ENCODE measurements around the gene AMPD3. TPM values are rescaled to one million over a fixed set of nuclear protein-coding genes. Genes with fewer than 3 reads are reported as not detected.

The AMPD3 gene
- total RNA-seq, 2 donors from 2014 or later: 41.9 to 50.5 TPM

GRCh38 chr11:10476927-10477689, 22.0 kb downstream of the AMPD3 start:
- Mint-ChIP-seq H3K36me3 (peaks cover 4 to 22% of the 10 kb centered on the region in 2 donors), H3K9me3 (no peaks in the 10 kb centered on the region), H3K27ac (peak overlapping the region; percentile 27 to 72)
- ATAC-seq (no peak), DNase-seq (ENCODE audit: low spot score in 2 of 2) (peak in 1 of 2 donors; percentile 39)

GRCh38 chr11:10477690-10478046, 22.6 kb downstream of the AMPD3 start:
- DNase-seq (ENCODE audit: low spot score in 2 of 2) (peak in 1 of 2 donors; percentile 38), ATAC-seq (no peak)
- peaks cover 4 to 22% of the 10 kb centered on the region in 2 donors for H3K36me3 Mint-ChIP-seq
- no peaks in the 10 kb centered on the region for H3K9me3 Mint-ChIP-seq
- H3K27ac Mint-ChIP-seq: peak overlapping the region in 1 of 2 donors; percentile 44

- peaks cover 4 to 22% of the 10 kb centered on the region in 2 donors for H3K36me3 Mint-ChIP-seq
- peak overlapping the region; percentile 19 to 44 for H3K27ac Mint-ChIP-seq
- H3K9me3 Mint-ChIP-seq: no peaks in the 10 kb centered on the region
- DNase-seq (ENCODE audit: low spot score in 2 of 2) (peak in 1 of 2 donors; percentile 44), ATAC-seq (peak in 1 of 2 donors; percentile 80)
Observed at GRCh38 chr11:10478066-10478465, 23.0 kb downstream of the AMPD3 start.

GRCh38 chr11:10478574-10479550, 23.8 kb downstream of the AMPD3 start:
- peak in 1 of 2 donors; percentile 52 for DNase-seq (ENCODE audit: low spot score in 2 of 2)
- peaks cover 4 to 22% of the 10 kb centered on the region in 2 donors for H3K36me3 Mint-ChIP-seq
- peak overlapping the region; percentile 19 to 44 for H3K27ac Mint-ChIP-seq
- no peak for ATAC-seq
- H3K9me3 Mint-ChIP-seq: no peaks in the 10 kb centered on the region

GRCh38 chr11:10480026-10480425, 25.0 kb downstream of the AMPD3 start:
- H3K27ac Mint-ChIP-seq: peak overlapping the region in 1 of 2 donors; percentile 81
- peaks cover 4 to 11% of the 10 kb centered on the region in 2 donors for H3K36me3 Mint-ChIP-seq
- no peak for DNase-seq (ENCODE audit: low spot score in 2 of 2)
- ATAC-seq: no peak
- H3K9me3 Mint-ChIP-seq: no peaks in the 10 kb centered on the region

- DNase-seq (ENCODE audit: low spot score in 2 of 2) (no peak), ATAC-seq (no peak)
- H3K27ac Mint-ChIP-seq: no peak overlapping the region
- H3K36me3 Mint-ChIP-seq: peaks cover 4 to 6% of the 10 kb centered on the region in 2 donors
- no peaks in the 10 kb centered on the region for H3K9me3 Mint-ChIP-seq
Observed at GRCh38 chr11:10480760-10481159, 25.7 kb downstream of the AMPD3 start.

- no peak for ATAC-seq
- Mint-ChIP-seq H3K36me3 (peaks cover 4 to 5% of the 10 kb centered on the region in 2 donors), H3K9me3 (no peaks in the 10 kb centered on the region), H3K27ac (peak overlapping the region in 1 of 2 donors; percentile 72)
- no peak for DNase-seq (ENCODE audit: low spot score in 2 of 2)
Observed at GRCh38 chr11:10481560-10482349, 26.7 kb downstream of the AMPD3 start.

- H3K36me3 Mint-ChIP-seq: peaks cover 4 to 13% of the 10 kb centered on the region in 2 donors
- H3K9me3 Mint-ChIP-seq: no peaks in the 10 kb centered on the region
- H3K27ac Mint-ChIP-seq: no peak overlapping the region
- ATAC-seq (no peak), DNase-seq (ENCODE audit: low spot score in 2 of 2) (no peak)
Observed at GRCh38 chr11:10483174-10483573, 28.1 kb downstream of the AMPD3 start.

- DNase-seq (ENCODE audit: low spot score in 2 of 2) (no peak), ATAC-seq (no peak)
- no peak overlapping the region for H3K27ac Mint-ChIP-seq
- no peaks in the 10 kb centered on the region for H3K9me3 Mint-ChIP-seq
- H3K36me3 Mint-ChIP-seq: peaks cover 4 to 17% of the 10 kb centered on the region in 2 donors
Observed at GRCh38 chr11:10483584-10483983, 28.5 kb downstream of the AMPD3 start.

GRCh38 chr11:10484461-10485180, 29.6 kb downstream of the AMPD3 start:
- Mint-ChIP-seq H3K27ac (no peak overlapping the region), H3K36me3 (peaks cover 4 to 17% of the 10 kb centered on the region in 2 donors), H3K9me3 (no peaks in the 10 kb centered on the region)
- ATAC-seq: no peak
- DNase-seq (ENCODE audit: low spot score in 2 of 2): no peak

- DNase-seq (ENCODE audit: low spot score in 2 of 2) (no peak), ATAC-seq (no peak)
- Mint-ChIP-seq H3K27ac (peak overlapping the region; percentile 35 to 73), H3K9me3 (no peaks in the 10 kb centered on the region), H3K36me3 (peaks cover 4 to 26% of the 10 kb centered on the region in 2 donors)
Observed at GRCh38 chr11:10485646-10486045, 30.6 kb downstream of the AMPD3 start.

GRCh38 chr11:10486161-10486840, 31.2 kb downstream of the AMPD3 start:
- H3K27ac Mint-ChIP-seq: peak overlapping the region; percentile 35 to 73
- peaks cover 2 to 26% of the 10 kb centered on the region in 2 donors for H3K36me3 Mint-ChIP-seq
- DNase-seq (ENCODE audit: low spot score in 2 of 2) (no peak), ATAC-seq (no peak)
- H3K9me3 Mint-ChIP-seq: no peaks in the 10 kb centered on the region

- Mint-ChIP-seq H3K27ac (no peak overlapping the region), H3K9me3 (no peaks in the 10 kb centered on the region), H3K36me3 (peaks cover 7 to 26% of the 10 kb centered on the region in 2 donors)
- DNase-seq (ENCODE audit: low spot score in 2 of 2): no peak
- ATAC-seq: no peak
Observed at GRCh38 chr11:10487002-10487647, 32.1 kb downstream of the AMPD3 start.

- ATAC-seq (peak; percentile 47 to 68), DNase-seq (ENCODE audit: low spot score in 2 of 2) (no peak)
- Mint-ChIP-seq H3K36me3 (peaks cover 13 to 26% of the 10 kb centered on the region in 2 donors), H3K9me3 (no peaks in the 10 kb centered on the region), H3K27ac (peak overlapping the region; percentile 77 to 97)
Observed at GRCh38 chr11:10488121-10488933, 33.3 kb downstream of the AMPD3 start.
